Prostate gland (tissue), 2 donors: Measurements from ENCODE around the gene KRTDAP. TPM values are rescaled to one million over a fixed set of nuclear protein-coding genes. Genes with fewer than 3 reads are reported as not detected.

ENCODE experiments used
- DNase-seq: peaks from one replicate; pipeline ENCODE4 v3.0.0-alpha.2; 2019; ENCODE audit warnings: low spot score
- H3K27ac ChIP-seq, 2 donors: fragments of 200-600 bp; sonication (generic); 2 replicates each; pipeline ENCODE4 v1.5.1; 2017 to 2019
- H3K27me3 ChIP-seq: fragments of 200-600 bp; sonication (generic); replicated peaks from 2 replicates; pipeline ENCODE4 v1.5.1; 2019; ENCODE audit not compliant: insufficient read depth
- H3K36me3 ChIP-seq, 2 donors: fragments of 200-600 bp; sonication (generic); 1 replicate in 1 of 2; 2 replicates in 1 of 2; pipeline versions ENCODE4 v1.5.1 to v1.8.1; 2017 to 2019
- H3K4me1 ChIP-seq: fragments of 200-600 bp; sonication (generic); replicated peaks from 2 replicates; pipeline ENCODE4 v1.5.1; 2019
- H3K4me3 ChIP-seq, 2 donors: fragments of 200-600 bp; sonication (generic); 2 replicates each; pipeline ENCODE4 v1.5.1; 2017 to 2019
- H3K9me3 ChIP-seq: fragments of 200-600 bp; sonication (generic); 2 replicates; pipeline ENCODE4 v1.5.1; 2017
- CTCF ChIP-seq, 4 experiments: fragments of 200-600 bp in 2 of 4; fragments of 450-650 bp in 2 of 4; sonication (generic) in 2 of 4; IDR thresholded peaks; 1 replicate in 3 of 4; 2 replicates in 1 of 4; pipeline ENCODE4 v1.5.1; 2016 to 2019; ENCODE audit warnings: antibody characterized with exemption in 4 of 4, mild to moderate bottlenecking in 2 of 4, moderate library complexity in 2 of 4
- POLR2A ChIP-seq: fragments of 450-650 bp; IDR thresholded peaks from one replicate; pipeline ENCODE4 v1.6.1; 2016; ENCODE audit warnings: antibody characterized with exemption, mild to moderate bottlenecking
- POLR2AphosphoS5 ChIP-seq: sonication (generic); formaldehyde crosslinking; IDR thresholded peaks from one replicate; pipeline ENCODE4 v1.6.1; 2017; ENCODE audit warnings: antibody characterized with exemption
- WGBS: methylation state at CpG from one replicate; pipeline ENCODE4 v1.1.5; 2018; 5-methylcytosine and 5-hydroxymethylcytosine counted together
- intact Hi-C: fragments of 100-400 bp; cut with DNase I; formaldehyde crosslinking; loops from one replicate; pipeline ENCODE4 v1.14.2; 2022
- total RNA-seq, 2 donors: library from RNA; depleted of rRNA; stranded (reverse); fragments of >200 nt; gene quantifications; one replicate each; pipeline ENCODE4 v1.1.0, GENCODE V29; 2016

The KRTDAP gene
- total RNA-seq, 2 donors from 2014 or later = 3.6 to 58.6 TPM

- H3K36me3 ChIP-seq = no peaks in the 10 kb centered on the region
- H3K27me3 ChIP-seq = no peaks in the 10 kb centered on the region
- peak; percentile 32 for DNase-seq
- H3K27ac ChIP-seq = no peak overlapping the region
- TF ChIP-seq POLR2A (no peak), CTCF (IDR thresholded peaks at IDR 0.05) (peak; percentile 75 to 91 (median 83)), POLR2AphosphoS5 (peak; percentile 36)
- H3K9me3 ChIP-seq = no peaks in the 10 kb centered on the region
- no peaks in the 10 kb centered on the region for H3K4me1 ChIP-seq
- no peak overlapping the region for H3K4me3 ChIP-seq
- 26% methylated on average over 30 of the region's 30 CpGs for WGBS
- intact Hi-C loops = loop anchor here (5.0 to 10.0 kb wide), 2 partner anchors 143 to 221 kb away; no protein-coding TSS in a partner anchor
These were observed 5.1 kb upstream of the KRTDAP start for GRCh38 chr19:35495107-35496064.

DNA sequence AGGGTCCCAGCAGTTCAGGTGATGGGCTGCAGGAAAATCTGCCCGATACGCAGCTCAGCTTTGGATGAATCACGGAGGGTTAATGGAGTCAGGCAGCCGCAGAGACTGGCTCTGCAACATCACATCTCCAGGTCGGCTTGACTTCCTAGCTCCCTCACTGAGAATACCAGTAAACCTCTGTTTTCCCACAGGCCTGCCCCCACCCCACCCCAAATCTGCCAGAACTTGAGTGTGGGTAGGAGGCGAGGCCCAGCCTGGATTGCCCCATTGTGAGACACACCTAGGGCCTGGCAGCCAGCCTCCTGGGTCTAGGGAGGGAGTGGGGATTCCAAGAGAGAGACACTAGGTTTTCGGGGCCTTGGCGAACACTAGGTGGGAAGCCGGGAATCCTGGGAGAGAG is 3.7 kb upstream of the KRTDAP start:
- TF ChIP-seq CTCF (IDR thresholded peaks at IDR 0.05) = no peak
- TF ChIP-seq POLR2A = no peak
- no peak for TF ChIP-seq POLR2AphosphoS5
- no peaks in the 10 kb centered on the region for H3K36me3 ChIP-seq
- no peak overlapping the region for H3K4me3 ChIP-seq
- no peaks in the 10 kb centered on the region for H3K9me3 ChIP-seq
- no peaks in the 10 kb centered on the region for H3K4me1 ChIP-seq
- intact Hi-C loops = loop anchor here (10.0 kb wide), 1 partner anchor 219 kb away; no protein-coding TSS in a partner anchor
- no peaks in the 10 kb centered on the region for H3K27me3 ChIP-seq
- DNase-seq = no peak
- H3K27ac ChIP-seq = no peak overlapping the region
- 68% methylated on average over 9 of the region's 9 CpGs for WGBS

- whole genome bisulfite sequencing = 50% methylated on average over 9 of the region's 9 CpGs
- peak; percentile 24 for DNase-seq
- H3K27me3 ChIP-seq = no peaks in the 10 kb centered on the region
These were observed 1.6 kb upstream of the KRTDAP start for GRCh38 chr19:35491836-35492360.

DNA sequence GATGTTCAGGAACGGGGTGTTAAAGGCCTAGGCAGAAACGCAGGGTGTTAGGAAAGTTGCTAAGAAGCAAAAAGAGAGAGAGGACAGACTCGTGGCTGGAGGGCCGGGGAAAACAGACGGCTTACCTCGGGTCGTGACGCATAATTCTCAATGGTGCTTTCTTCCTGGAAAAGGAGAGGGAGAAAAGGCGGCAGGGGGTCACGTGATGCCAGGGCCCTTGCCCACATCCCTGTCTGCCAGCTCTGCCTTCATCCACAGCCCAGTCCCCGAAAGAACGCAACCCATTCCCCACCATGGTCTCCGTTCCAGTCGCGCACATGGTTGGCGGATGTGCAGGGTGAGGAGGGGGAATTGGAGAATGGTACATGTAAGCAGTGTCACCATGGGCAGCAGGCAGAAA is 1.6 kb downstream of the KRTDAP start:
- TF ChIP-seq POLR2AphosphoS5 (no peak), POLR2A (no peak), CTCF (IDR thresholded peaks at IDR 0.05) (no peak)
- intact Hi-C loops = no loop called here
- Histone ChIP-seq H3K4me3 (no peak overlapping the region), H3K36me3 (no peaks in the 10 kb centered on the region), H3K4me1 (no peaks in the 10 kb centered on the region), H3K9me3 (no peaks in the 10 kb centered on the region), H3K27ac (no peak overlapping the region), H3K27me3 (no peaks in the 10 kb centered on the region)
- DNase-seq = no peak
- WGBS = 82% methylated on average over 16 of the region's 16 CpGs

More at GRCh38 chr19:35491836-35492360, 1.6 kb upstream of the KRTDAP start:
- Histone ChIP-seq H3K9me3 (no peaks in the 10 kb centered on the region), H3K4me3 (no peak overlapping the region), H3K36me3 (no peaks in the 10 kb centered on the region), H3K27ac (no peak overlapping the region), H3K4me1 (no peaks in the 10 kb centered on the region)
- peak; percentile 16 for TF ChIP-seq POLR2AphosphoS5
- TF ChIP-seq POLR2A = no peak
- intact Hi-C loops = loop anchor here (10.0 kb wide), 1 partner anchor 217 kb away; no protein-coding TSS in a partner anchor

DNA sequence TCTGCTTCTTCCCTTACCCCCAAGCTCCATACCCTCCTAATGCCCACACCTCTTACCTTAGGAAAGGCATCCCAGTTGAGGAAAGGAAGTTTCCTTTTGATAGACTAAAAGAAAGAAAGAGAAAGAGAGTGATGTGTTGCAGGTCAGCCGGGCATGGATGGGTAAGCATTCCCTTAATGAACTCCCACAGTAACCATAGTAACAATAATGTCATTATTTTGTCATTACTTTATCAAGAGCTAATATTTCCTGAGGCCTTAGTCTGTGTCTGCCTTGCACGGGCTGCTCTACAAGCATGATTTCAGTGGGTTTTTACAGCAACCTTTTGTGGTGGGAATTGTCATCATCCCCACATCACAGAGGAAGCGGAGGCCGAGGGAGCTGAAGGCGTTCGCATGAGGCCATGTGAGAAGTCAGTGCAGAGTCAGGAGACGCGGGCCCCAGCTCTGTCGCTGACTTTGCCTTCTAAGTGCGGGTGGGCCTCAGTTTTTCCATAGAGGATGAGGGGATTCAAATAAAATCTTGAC is 2.5 kb downstream of the KRTDAP start:
- Histone ChIP-seq H3K27ac (no peak overlapping the region), H3K4me1 (no peaks in the 10 kb centered on the region), H3K36me3 (no peaks in the 10 kb centered on the region), H3K4me3 (no peak overlapping the region), H3K27me3 (no peaks in the 10 kb centered on the region), H3K9me3 (no peaks in the 10 kb centered on the region)
- intact Hi-C loops = no loop called here
- no peak for TF ChIP-seq POLR2AphosphoS5
- no peak for TF ChIP-seq CTCF (IDR thresholded peaks at IDR 0.05)
- no peak for TF ChIP-seq POLR2A
- no peak for DNase-seq
- 93% methylated on average over 10 of the region's 10 CpGs for WGBS
